HepG2 (cell line): ENCODE results near the gene PDIA5. TPM values are rescaled to one million over a fixed set of nuclear protein-coding genes. Genes with fewer than 3 reads are reported as not detected.

Source experiments
- ZFP90 ChIP-seq: sonication (generic); formaldehyde crosslinking; IDR thresholded peaks from 2 replicates; pipeline ENCODE4 v1.8.0; 2022; ENCODE audit warnings: missing genetic modification reagents, mild to moderate bottlenecking, inconsistent platforms, borderline replicate concordance
- ZHX2 ChIP-seq, 2 experiments: sonication (generic) in 1 of 2; formaldehyde crosslinking in 1 of 2; IDR thresholded peaks; 2 replicates each; pipeline versions ENCODE4 v1.6.1 to v1.9.0; 2014 to 2022; ENCODE audit warnings: antibody characterized with exemption in 1 of 2, borderline replicate concordance in 1 of 2, inconsistent platforms in 1 of 2, low read depth in 1 of 2, missing genetic modification reagents in 1 of 2
- ZSCAN30 ChIP-seq: sonication (generic); formaldehyde crosslinking; IDR thresholded peaks from 2 replicates; pipeline ENCODE4 v1.5.0; 2020; ENCODE audit warnings: mild to moderate bottlenecking, missing genetic modification reagents
- polyA plus RNA-seq, 8 experiments: library from polyadenylated mRNA; depleted of rRNA in 3 of 8; stranded (reverse) in 7 of 8; unstranded in 1 of 8; fragments of >200 nt; fragmentation: Illumina TruSeq in 4 of 8; extraction: Trizol in 4 of 8; gene quantifications; 2 replicates each; pipeline versions ENCODE4 v1.2.1 to v1.2.3, GENCODE V29; 2011 to 2016; ENCODE audit warnings: low read depth in 4 of 8, missing spikeins in 1 of 8, mixed read lengths in 1 of 8; ENCODE audit not compliant: insufficient read depth in 1 of 8
- total RNA-seq, 5 experiments: library from RNA; depleted of rRNA; stranded (reverse); fragments of >200 nt; fragmentation: Illumina TruSeq; extraction: Trizol; gene quantifications; 2 replicates each; pipeline ENCODE4 v1.2.3, GENCODE V29; 2016; ENCODE audit warnings: low read depth in 1 of 5

Gene PDIA5
- total and polyA plus RNA-seq, 2 of the 13 experiments (the other 11 are each of a cell fraction or from before 2014, with no cell fraction given), result 51.3 to 74.3 TPM

- TF ChIP-seq ZHX2 (IDR thresholded peaks at IDR 0.05; ENCODE audit: low read depth) (no peak), ZHX2 (CRISPR knock-in tag; IDR thresholded peaks at IDR 0.05; ENCODE audit: borderline replicate concordance) (0 out of 2 replicates have a peak, but pooled peaks have one; percentile 37), ZFP90 (CRISPR knock-in tag) (0 out of 2 replicates have a peak, but pooled peaks have one; percentile 18), ZSCAN30 (CRISPR knock-in tag) (no peak)
These were observed 39.3 kb upstream of the PDIA5 start, which contains the start of gene SEMA5B (continued) for GRCh38 chr3:123027292-123028232.
